Natural killer cell treated with Interleukin-12 subunit alpha and Interleukin-12 subunit beta and Interleukin-15 and Interleukin-18, amount 100 ng/mL, for 72 hours (primary cell): ENCODE results near the gene IMPA2. TPM values are rescaled to one million over a fixed set of nuclear protein-coding genes. Genes with fewer than 3 reads are reported as not detected.

Experiments used
- ATAC-seq, 2 donors: fragments of 150-1000 bp; cut with Tn5 transposase in 1 of 2; sonication (Bioruptor Pico), chemical (Tn5 transposase) in 1 of 2; 2 replicates each; pipeline ENCODE4 v1.10.0; 2021
- DNase-seq: peaks from one replicate; pipeline ENCODE4 v3.0.0; 2022; ENCODE audit warnings: low spot score
- H3K27ac Mint-ChIP-seq, 2 donors: 1 replicate in 1 of 2; 2 replicates in 1 of 2; pipeline ENCODE4 v1.8.0; 2022; ENCODE audit warnings: mixed read lengths in 2 of 2, mild to moderate bottlenecking in 1 of 2, moderate library complexity in 1 of 2
- H3K27me3 Mint-ChIP-seq, 2 donors: 1 replicate in 1 of 2; 2 replicates in 1 of 2; pipeline ENCODE4 v1.8.0; 2022; ENCODE audit warnings: mixed read lengths in 2 of 2
- H3K36me3 Mint-ChIP-seq: one replicate; pipeline ENCODE4 v1.8.0; 2022; ENCODE audit warnings: mixed read lengths
- H3K4me1 Mint-ChIP-seq, 2 donors: 1 replicate in 1 of 2; 2 replicates in 1 of 2; pipeline ENCODE4 v1.8.0; 2022; ENCODE audit warnings: low read depth in 2 of 2, mixed read lengths in 2 of 2, mild to moderate bottlenecking in 1 of 2
- H3K4me3 Mint-ChIP-seq: one replicate; pipeline ENCODE4 v1.8.0; 2022; ENCODE audit warnings: mixed read lengths
- H3K9me3 Mint-ChIP-seq: 2 replicates; pipeline ENCODE4 v1.8.0; 2022; ENCODE audit warnings: mixed read lengths
- total RNA-seq, 2 donors: library from RNA; stranded (reverse); gene quantifications; one replicate each; pipeline ENCODE4 v1.2.3, GENCODE V29; 2022

Gene IMPA2
- total RNA-seq, 2 donors from 2014 or later: 8.6 to 12.0 TPM

DNA sequence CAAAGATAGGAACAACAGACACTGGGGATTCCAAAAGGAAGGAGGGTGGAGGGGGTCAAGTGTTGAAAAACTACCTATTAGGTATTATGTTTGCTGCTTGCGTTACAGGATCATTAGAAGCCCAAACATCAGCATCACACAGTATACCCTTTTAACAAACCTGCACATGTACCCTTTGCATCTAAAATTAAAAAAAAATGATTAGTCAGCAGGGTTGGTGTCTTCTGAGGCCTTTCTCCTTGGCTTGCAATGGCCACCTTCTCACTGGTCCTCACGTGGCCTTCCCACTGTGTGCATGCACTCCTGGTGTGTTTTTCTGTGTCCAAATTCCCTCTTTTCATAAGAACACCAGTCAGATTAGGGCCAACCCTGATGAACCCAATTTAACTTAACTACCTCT, 5.6 kb upstream of the IMPA2 start:
- no peaks in the 10 kb centered on the region for H3K27me3 Mint-ChIP-seq
- H3K4me1 Mint-ChIP-seq: peaks cover 7 to 9% of the 10 kb centered on the region in 2 donors
- no peak for ATAC-seq
- H3K36me3 Mint-ChIP-seq: no peaks in the 10 kb centered on the region
- no peak overlapping the region for H3K4me3 Mint-ChIP-seq
- no peak overlapping the region for H3K27ac Mint-ChIP-seq
- H3K9me3 Mint-ChIP-seq: no peaks in the 10 kb centered on the region
- DNase-seq: no peak

DNA sequence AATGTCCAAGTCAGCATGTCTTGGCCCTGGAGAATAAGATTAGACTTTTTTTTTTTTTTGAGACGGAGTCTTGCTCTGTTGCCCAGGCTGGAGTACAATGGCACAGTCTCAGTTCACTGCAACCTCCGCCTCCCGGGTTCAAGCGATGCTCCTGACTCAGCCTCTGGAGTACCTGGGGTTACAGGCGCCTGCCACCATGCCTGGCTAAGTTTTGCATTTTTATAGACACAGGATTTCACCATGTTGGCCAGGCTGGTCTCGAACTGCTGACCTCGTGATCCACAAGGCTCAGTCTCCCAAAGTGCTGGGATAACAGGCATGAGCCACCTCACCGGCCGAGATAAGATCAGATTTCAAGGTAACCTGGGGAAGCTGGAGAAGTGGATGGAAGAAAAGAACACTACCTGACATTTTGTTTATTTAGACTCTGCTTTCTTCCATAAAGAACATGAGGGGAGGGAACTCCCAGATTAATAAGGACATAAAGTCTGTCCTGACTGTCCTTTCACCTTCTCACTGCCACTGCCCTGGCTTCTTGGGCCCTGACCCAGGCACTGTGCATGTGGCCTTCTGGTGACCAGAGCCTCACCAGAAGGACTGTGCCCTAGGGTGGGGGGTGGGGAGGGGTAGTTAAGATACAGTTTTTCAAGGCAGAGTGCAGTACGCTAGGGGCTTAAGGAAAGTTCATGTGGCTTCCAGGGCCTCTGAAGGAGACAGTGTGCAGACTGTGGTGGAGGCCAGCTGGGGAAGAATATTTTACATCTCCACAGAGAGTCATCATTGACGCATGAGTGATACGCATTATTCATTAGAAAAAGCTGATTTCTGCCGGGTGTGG, 4.8 kb upstream of the IMPA2 start:
- H3K27me3 Mint-ChIP-seq: no peaks in the 10 kb centered on the region
- DNase-seq (no peak), ATAC-seq (no peak)
- H3K4me1 Mint-ChIP-seq: peaks cover 7 to 9% of the 10 kb centered on the region in 2 donors
- H3K9me3 Mint-ChIP-seq: no peaks in the 10 kb centered on the region
- no peaks in the 10 kb centered on the region for H3K36me3 Mint-ChIP-seq
- no peak overlapping the region for H3K4me3 Mint-ChIP-seq
- H3K27ac Mint-ChIP-seq: no peak overlapping the region

DNA sequence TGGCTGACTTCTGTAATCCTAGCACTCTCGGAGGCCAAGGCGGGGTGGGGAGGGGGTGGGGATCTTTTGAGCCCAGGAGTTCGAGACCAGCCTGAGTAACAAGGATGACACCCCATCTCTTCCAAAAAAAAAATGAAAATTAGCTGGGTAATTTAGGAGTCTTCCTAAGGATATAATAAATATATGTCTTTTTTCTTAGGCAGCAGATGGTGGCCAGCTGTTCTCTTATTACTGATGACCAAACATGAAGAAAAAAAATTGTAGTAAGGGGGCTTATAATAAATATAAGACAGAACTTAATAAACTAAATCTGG, 4.2 kb upstream of the IMPA2 start:
- H3K27me3 Mint-ChIP-seq: no peaks in the 10 kb centered on the region
- no peak for ATAC-seq

GRCh38 chr18:11978956-11979355, 2.4 kb upstream of the IMPA2 start:
- Mint-ChIP-seq H3K27ac (no peak overlapping the region), H3K36me3 (no peaks in the 10 kb centered on the region), H3K4me1 (peaks cover 11 to 12% of the 10 kb centered on the region in 2 donors), H3K9me3 (no peaks in the 10 kb centered on the region), H3K27me3 (no peaks in the 10 kb centered on the region), H3K4me3 (peak overlapping the region; percentile 42)
- no peak for DNase-seq
- no peak for ATAC-seq

More for the DNA sequence above, 4.2 kb upstream of the IMPA2 start:
- no peaks in the 10 kb centered on the region for H3K36me3 Mint-ChIP-seq
- no peak overlapping the region for H3K4me3 Mint-ChIP-seq
- no peak overlapping the region for H3K27ac Mint-ChIP-seq
- DNase-seq: no peak
- H3K4me1 Mint-ChIP-seq: peaks cover 10 to 11% of the 10 kb centered on the region in 2 donors
- H3K9me3 Mint-ChIP-seq: no peaks in the 10 kb centered on the region

GRCh38 chr18:11980163-11980493, 1.2 kb upstream of the IMPA2 start:
- ATAC-seq: no peak
- H3K36me3 Mint-ChIP-seq: no peaks in the 10 kb centered on the region

GRCh38 chr18:11980494-11981191, 664 bp upstream of the IMPA2 start:
- no peaks in the 10 kb centered on the region for H3K9me3 Mint-ChIP-seq
- peak overlapping the region; percentile 90 for H3K4me3 Mint-ChIP-seq
- peak overlapping the region; percentile 21 to 74 for H3K27ac Mint-ChIP-seq
- DNase-seq (no peak), ATAC-seq (peak; percentile 94 to 95)
- H3K4me1 Mint-ChIP-seq: peaks cover 11 to 12% of the 10 kb centered on the region in 2 donors
- H3K27me3 Mint-ChIP-seq: no peaks in the 10 kb centered on the region
- H3K36me3 Mint-ChIP-seq: no peaks in the 10 kb centered on the region

More at GRCh38 chr18:11980163-11980493, 1.2 kb upstream of the IMPA2 start:
- peak overlapping the region; percentile 21 to 74 for H3K27ac Mint-ChIP-seq
- peak overlapping the region; percentile 90 for H3K4me3 Mint-ChIP-seq
- no peaks in the 10 kb centered on the region for H3K9me3 Mint-ChIP-seq
- peaks cover 11 to 12% of the 10 kb centered on the region in 2 donors for H3K4me1 Mint-ChIP-seq
- DNase-seq: no peak
- no peaks in the 10 kb centered on the region for H3K27me3 Mint-ChIP-seq

DNA sequence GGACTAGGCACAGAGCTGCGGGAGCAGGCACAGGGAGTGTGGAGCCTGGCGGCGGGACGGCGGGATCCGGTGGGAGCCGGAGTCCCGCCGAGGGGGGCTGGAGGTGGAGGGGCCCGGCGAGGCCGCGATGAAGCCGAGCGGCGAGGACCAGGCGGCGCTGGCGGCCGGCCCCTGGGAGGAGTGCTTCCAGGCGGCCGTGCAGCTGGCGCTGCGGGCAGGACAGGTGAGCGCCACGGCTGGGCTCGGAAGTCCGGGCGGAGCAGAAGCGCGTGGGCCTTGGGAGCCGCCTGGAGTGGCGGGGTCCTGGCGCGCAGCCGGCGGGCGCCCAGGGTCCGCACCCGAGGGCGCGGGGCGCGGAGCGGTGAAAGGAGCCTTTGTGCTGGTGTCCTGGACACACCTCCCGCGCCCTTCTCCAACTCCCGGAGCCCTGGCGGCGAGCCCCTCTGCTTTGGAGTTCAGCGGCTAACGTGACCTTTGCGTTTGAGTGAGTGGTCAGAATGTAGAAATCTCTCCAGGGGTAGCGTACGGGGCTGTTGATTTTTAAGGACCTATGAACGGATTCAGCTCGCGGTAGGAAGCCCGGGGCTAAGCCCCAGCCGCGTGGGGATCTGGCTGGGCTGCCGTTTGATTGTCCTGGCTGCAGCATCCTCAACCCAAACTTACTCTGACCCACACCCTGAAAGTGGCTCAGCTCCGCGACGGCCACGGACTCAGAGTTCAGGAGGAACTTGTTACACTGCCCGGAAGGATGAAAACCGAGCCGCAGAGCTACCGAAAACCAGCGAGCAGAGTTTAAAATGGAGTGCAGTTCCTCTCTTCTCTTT, 448 bp downstream of the IMPA2 start:
- no peak for DNase-seq
- Mint-ChIP-seq H3K4me3 (peak overlapping the region; percentile 90), H3K9me3 (no peaks in the 10 kb centered on the region), H3K36me3 (no peaks in the 10 kb centered on the region), H3K27ac (peak overlapping the region in 1 of 2 donors; percentile 41), H3K27me3 (no peaks in the 10 kb centered on the region), H3K4me1 (peaks cover 11 to 12% of the 10 kb centered on the region in 2 donors)
- no peak for ATAC-seq

DNA sequence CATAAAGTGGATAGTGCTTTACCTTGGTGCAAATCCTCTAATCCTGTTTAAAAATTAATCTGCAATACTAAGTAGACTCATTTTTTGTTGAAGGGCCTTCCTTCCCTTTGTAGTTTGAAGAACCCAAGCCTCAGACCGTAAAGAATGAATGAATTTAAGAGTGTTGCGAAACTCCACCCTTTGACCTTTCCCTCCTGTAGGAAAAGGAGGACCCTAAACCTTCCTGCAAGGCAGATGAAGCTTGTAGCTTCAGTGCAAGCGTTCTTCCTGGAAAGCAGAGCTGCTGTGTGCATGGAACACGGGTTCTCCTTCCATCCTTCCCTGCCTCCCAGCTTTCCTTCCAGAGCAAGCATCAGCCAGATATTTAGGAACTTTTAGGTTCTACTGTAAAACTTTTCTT, 1.7 kb downstream of the IMPA2 start:
- no peak overlapping the region for H3K27ac Mint-ChIP-seq
- no peaks in the 10 kb centered on the region for H3K36me3 Mint-ChIP-seq
- H3K27me3 Mint-ChIP-seq: no peaks in the 10 kb centered on the region
- peaks cover 11 to 12% of the 10 kb centered on the region in 2 donors for H3K4me1 Mint-ChIP-seq
- no peaks in the 10 kb centered on the region for H3K9me3 Mint-ChIP-seq
- DNase-seq (no peak), ATAC-seq (no peak)
- H3K4me3 Mint-ChIP-seq: peak overlapping the region; percentile 90

DNA sequence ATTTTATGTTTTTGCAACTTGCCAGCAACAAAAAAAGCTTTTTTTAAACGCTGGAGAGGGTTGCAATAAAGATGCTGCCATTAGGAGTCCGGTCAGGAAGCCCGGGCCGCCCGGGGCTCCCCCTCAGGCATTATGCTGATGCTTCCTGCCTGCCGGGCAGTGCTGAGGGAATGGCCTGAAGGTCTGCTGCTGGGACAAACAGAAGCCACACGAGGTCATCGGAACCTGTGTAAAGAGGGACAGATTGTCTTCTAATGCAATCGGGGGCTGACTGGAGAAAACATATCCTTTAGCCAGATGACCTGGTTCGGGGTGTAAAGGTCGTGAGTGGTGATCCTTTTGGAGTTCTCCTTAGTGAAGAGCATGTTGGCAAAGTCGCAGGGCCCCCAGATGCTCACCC, 2.3 kb downstream of the IMPA2 start:
- Mint-ChIP-seq H3K9me3 (no peaks in the 10 kb centered on the region), H3K27ac (no peak overlapping the region), H3K4me1 (peaks cover 11 to 12% of the 10 kb centered on the region in 2 donors), H3K4me3 (no peak overlapping the region), H3K36me3 (no peaks in the 10 kb centered on the region), H3K27me3 (no peaks in the 10 kb centered on the region)
- ATAC-seq (no peak), DNase-seq (no peak)

DNA sequence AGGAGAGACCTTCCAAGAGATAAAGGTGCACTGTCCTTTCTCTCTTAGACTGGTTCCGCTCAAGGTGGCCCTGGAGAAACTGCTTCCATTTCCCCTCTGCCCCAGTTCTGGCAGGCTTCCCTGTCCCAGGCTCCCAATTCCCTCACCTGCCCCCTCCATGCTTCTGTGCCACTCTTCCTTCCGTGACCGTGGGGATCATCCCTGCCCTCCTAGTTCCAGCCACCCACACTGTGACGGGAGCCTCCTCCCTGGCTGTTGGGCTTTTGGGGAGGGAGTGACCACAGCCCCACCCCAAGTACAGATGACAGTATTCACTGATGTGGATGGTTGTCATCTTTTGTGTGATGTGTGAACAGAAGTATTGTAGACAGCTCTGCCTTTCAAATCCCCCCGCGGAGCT, 2.8 kb downstream of the IMPA2 start:
- H3K27me3 Mint-ChIP-seq: no peaks in the 10 kb centered on the region
- no peaks in the 10 kb centered on the region for H3K36me3 Mint-ChIP-seq
- H3K4me1 Mint-ChIP-seq: peaks cover 11 to 12% of the 10 kb centered on the region in 2 donors
- DNase-seq (no peak), ATAC-seq (no peak)
- no peak overlapping the region for H3K27ac Mint-ChIP-seq
- no peaks in the 10 kb centered on the region for H3K9me3 Mint-ChIP-seq
- H3K4me3 Mint-ChIP-seq: no peak overlapping the region

- H3K27me3 Mint-ChIP-seq: no peaks in the 10 kb centered on the region
- DNase-seq (no peak), ATAC-seq (no peak)
- H3K4me1 Mint-ChIP-seq: peaks cover 4 to 5% of the 10 kb centered on the region in 2 donors
- H3K9me3 Mint-ChIP-seq: no peaks in the 10 kb centered on the region
- H3K36me3 Mint-ChIP-seq: no peaks in the 10 kb centered on the region
- no peak overlapping the region for H3K4me3 Mint-ChIP-seq
- H3K27ac Mint-ChIP-seq: no peak overlapping the region
Observed at GRCh38 chr18:11985586-11985985, 4.3 kb downstream of the IMPA2 start.

DNA sequence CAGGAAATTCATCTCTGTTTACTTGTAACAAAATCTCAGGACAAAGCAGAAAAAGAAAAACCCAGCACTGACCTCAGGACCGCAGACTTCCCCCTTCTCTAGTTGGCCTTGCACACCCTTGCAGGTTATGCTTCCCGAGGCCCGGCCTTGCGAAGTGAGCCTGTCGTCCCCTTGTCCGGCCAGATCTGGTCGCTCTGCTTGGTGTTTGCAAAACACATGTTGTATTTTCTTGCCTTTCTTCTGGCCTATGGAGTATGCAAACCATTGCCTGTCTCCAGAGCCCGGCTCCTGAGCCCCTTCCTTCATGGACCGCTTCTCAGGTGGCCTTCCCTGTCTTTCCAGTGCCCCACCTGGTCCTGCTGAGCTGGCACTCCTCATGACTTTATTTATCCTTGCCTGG, 4.8 kb downstream of the IMPA2 start:
- DNase-seq (no peak), ATAC-seq (no peak)
- no peaks in the 10 kb centered on the region for H3K9me3 Mint-ChIP-seq
- H3K27me3 Mint-ChIP-seq: no peaks in the 10 kb centered on the region
- H3K36me3 Mint-ChIP-seq: no peaks in the 10 kb centered on the region
- H3K4me1 Mint-ChIP-seq: peaks cover 7 to 8% of the 10 kb centered on the region in 2 donors
- H3K27ac Mint-ChIP-seq: no peak overlapping the region
- H3K4me3 Mint-ChIP-seq: no peak overlapping the region

GRCh38 chr18:11987527-11987926, 6.2 kb downstream of the IMPA2 start:
- Mint-ChIP-seq H3K4me3 (no peak overlapping the region), H3K9me3 (no peaks in the 10 kb centered on the region), H3K27me3 (no peaks in the 10 kb centered on the region), H3K36me3 (no peaks in the 10 kb centered on the region), H3K4me1 (peaks cover 6 to 7% of the 10 kb centered on the region in 2 donors), H3K27ac (no peak overlapping the region)
- no peak for DNase-seq
- no peak for ATAC-seq

DNA sequence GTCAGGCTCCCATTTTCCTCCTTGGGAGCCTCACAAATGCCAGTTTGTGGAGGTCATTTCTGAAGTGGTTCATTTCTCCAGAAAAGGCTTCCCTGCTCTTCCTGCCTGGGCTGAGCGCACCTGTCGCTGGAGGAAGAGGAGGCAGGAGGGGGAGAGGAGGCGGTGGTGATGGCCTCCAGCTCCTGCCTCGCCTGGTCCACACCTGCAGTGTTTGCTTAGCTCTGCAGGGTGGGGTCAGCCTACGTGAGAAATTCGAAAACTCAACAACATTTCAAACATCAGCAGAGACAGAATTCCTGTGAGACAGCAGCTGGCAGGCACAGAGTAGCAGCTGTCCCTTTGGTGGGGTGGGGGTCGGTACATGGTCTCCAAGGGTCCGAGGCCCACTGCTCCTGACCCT, 7.9 kb downstream of the IMPA2 start:
- Mint-ChIP-seq H3K4me1 (peaks cover 6 to 7% of the 10 kb centered on the region in 2 donors), H3K27ac (no peak overlapping the region), H3K27me3 (no peaks in the 10 kb centered on the region), H3K36me3 (no peaks in the 10 kb centered on the region), H3K4me3 (no peak overlapping the region), H3K9me3 (no peaks in the 10 kb centered on the region)
- ATAC-seq: no peak
- no peak for DNase-seq
